Esophagus squamous epithelium (tissue), 4 donors: ENCODE data around the gene GPC6.

Experiments used
- CTCF ChIP-seq, 6 experiments: fragments of 450-650 bp in 4 of 6; fragments of 200-600 bp in 2 of 6; sonication (generic) in 2 of 6; IDR thresholded peaks; one replicate each; pipeline ENCODE4 v1.5.1; 2016 to 2019; ENCODE audit warnings: antibody characterized with exemption in 6 of 6, mild to moderate bottlenecking in 4 of 6, moderate library complexity in 4 of 6
- POLR2A ChIP-seq, 4 donors: fragments of 450-650 bp; IDR thresholded peaks; one replicate each; pipeline ENCODE4 v1.6.1; 2017; ENCODE audit warnings: antibody characterized with exemption in 4 of 4, mild to moderate bottlenecking in 4 of 4, moderate library complexity in 3 of 4

- TF ChIP-seq POLR2A (IDR thresholded peaks at IDR 0.05) (no peak), CTCF (IDR thresholded peaks at IDR 0.05) (no peak)
Observed at GRCh38 chr13:93951108-93951507, 724.5 kb downstream of the GPC6 start.
